GM21576 (cell line): Measurements from ENCODE around the gene CCDC92.

Experiments
- ATAC-seq: cut with Tn5 transposase; IDR thresholded peaks from one replicate; pipeline ENCODE4 v1.9.1; 2021; ENCODE audit warnings: mild to moderate bottlenecking, moderate library complexity; ENCODE audit not compliant: unreplicated experiment

CCDC92 gene

DNA sequence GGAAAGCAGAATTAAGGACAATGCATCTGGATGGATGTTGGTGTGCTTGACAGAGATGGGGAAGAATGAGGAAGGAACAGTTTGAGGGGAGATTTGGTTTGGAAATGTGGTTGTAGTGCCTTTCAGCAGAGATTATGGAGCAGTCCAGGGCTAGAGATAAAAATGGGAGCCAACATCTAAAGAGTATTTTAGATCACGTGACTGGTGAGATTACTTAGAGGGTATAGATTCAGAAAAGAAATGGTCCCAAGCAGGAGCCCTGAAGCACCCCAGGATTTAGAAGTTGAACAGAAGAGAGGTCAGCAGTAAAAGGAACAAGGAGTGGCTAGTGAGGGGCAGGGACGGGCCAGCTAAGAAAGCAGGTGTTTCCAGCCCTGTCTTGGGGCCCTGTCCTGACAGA lies 30.0 kb upstream of the CCDC92 start:
- ATAC-seq: no peak

DNA sequence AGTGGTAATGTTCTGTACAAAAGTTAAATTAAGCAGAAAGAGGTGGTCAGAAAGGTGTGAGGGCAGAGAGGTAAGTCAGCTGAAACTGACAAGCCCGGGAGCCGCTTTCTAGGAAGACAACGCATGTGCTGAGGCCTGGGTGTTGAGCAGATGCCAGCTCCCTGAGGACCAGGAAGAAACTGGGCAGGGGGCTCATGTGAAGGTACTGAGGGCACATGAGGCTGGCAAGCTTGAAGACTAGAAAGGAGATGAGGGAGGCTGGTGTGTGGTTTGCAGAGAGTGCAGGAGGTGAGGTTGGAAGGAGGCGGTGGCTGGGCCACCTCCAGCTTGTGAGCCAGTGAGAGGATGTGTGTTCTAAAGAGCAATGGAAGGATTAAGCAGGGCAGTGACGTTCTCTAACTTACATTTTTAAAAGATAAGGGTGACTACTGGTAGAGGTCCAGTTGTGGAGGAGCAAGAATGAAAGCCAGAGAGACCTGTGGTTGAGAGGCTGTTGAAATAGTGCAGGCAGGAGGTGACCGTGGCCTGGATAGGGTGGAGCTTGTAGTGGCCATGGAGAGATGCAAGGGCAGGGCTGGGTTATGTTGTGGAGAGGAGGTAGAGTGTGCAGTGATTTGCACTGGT lies 29.5 kb upstream of the CCDC92 start:
- no peak for ATAC-seq

DNA sequence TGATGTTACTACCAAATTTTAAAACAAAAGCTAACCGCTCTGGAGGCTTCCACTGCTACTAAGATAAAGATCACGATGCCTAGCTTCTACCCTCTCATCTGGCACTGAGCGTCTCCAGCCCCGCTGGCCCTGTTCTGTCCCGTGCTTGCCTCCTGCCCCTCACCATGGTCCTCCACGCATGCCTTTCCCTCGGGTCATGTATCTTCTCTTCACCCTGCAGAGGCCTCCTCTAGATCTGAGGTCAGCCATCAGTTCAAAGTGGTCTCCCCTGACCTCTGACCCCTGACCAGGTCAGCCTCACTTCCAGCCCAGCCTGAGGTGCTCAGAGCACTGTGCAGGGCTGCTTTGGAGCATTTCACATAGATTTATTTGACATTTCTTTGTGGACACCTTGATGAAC lies 28.7 kb upstream of the CCDC92 start:
- no peak for ATAC-seq

DNA sequence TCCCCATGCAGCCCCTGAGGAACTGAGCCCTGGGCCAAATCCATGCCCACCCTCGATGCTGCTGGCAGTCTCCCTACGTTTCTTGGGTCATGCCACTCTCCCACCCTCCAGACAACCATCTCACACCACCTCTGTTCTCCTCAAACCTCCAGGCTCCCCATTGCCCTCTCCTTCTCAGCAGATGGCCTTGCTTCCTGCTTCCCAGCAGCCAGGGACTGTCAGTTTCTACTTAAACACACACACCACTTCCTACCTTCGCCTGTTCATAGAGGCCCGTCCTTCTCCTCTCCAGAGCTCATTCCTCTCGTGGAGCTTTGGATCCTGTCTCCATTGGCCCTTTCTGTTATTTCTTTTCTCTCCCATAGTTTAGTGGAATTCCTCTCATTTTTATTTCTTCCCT lies 27.5 kb upstream of the CCDC92 start:
- ATAC-seq: no peak

DNA sequence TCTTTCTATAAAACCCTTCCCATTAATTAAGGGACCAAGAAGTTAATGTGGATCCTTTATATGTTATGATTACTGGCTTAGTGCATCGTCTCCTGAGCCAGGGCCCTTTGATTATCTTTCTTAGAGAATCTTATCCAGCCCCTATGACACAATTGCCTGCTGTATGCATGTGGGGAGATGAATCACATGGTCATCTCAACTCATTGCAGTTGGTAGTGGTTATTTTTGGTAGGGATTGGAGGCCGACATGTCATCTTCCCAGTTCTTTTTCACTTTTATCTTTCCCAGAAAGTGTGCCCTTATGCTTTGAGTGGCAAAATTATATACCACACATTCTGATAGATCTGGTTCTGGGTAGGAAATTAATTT lies 26.3 kb upstream of the CCDC92 start:
- ATAC-seq: no peak

DNA sequence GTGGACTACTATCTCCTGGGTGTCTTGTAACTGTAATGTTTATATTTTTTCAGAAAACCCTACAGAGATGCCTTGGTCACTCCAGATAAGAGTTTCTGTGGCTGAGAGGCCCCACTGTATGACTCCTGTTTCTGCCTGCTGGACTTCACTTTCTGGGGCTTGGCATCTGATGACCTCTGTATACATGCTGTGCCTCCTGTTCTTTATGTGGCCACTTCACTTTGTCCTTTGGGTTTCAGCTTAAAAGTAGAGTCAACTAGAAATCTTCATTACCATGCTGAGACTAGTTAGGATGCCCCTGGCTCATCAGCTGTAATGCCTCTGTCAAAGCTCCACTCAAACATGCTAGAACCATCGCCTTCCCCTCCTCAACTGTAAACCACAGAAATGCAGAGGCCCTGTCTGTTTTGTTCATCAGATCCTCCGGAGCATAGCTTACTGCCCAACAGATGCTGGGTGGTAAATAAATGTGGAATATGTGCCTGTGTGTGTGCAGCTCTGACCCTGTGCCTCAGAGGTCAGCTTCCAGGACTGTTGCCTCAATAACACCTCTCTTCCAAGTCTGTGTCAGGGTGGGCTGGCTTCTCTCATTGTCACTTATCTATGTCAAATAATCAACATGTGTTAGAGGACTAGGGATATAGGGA lies 25.8 kb upstream of the CCDC92 start:
- ATAC-seq: no peak

DNA sequence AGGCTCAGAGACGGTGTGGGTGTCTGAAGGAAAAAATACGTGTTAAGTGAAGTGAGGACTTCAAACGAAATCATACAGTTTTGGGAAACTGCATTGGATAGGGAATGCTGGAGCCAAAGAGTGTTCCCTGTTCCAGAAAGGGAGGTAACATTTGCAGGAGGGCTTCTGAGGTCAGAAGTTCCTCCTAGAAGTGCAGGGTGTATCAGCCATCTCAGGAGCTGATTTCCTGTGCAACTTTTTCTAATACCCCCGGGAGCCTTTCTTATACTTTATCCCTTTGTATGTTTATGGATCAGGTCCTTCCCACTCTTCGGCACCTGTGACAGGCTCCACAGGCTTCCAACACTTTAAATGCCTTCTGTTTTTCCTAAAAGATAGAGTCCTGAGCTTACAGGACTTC lies 25.3 kb upstream of the CCDC92 start:
- no peak for ATAC-seq

DNA sequence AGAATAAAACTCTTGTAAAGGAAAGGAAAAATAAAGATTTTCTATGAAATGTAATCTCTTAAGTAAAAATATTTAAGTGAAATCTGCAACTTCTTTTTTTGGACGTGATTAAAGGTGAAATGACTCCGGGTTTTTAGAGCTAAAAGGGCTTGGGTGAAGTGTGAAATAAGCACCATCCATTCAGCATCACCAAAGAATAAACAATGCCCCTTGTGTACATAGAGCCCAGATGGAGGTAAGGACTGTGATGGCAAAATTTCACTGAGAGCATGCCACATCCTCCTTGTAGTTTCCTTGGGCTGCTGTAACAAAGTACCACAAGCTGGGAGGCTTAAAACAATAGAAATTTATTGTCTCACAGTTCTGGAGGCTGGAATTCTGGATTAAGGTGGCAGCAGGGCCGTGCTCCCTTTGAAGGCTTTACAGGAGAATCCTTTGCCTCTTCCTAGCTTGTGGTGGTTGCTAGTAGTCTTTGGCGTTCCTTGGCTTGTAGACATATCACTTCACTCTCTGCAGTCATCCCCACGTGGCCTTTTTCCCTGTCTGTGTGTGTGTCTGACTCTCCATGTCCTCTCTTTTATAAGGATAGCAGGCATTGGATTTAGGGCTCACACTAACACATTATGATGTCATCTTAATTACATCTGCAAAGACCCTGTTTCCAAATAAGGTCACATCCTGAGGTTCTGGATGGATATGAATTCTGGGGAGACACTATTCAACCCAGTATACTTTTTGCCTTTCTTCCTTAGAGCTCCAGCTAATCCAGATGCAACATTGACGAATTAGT lies 24.6 kb upstream of the CCDC92 start:
- ATAC-seq: no peak

DNA sequence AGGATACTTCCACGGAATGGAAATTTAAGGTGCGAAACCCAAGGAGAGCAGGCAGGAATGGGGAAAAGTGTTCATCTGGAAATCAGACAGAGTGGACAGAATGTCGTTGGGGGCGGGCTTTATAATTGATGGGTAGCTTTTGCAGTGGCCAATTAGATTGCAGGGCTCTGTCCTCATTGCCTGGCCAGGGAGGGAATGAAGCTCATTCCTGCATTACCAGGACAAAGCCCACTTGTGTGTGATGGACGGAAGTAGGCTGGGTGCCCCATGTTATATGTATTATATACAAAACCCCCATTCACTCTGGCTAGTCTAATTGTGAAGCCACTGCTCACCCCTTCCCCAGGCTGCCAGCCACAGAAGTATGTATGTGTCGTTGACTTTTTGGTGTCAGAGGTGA lies 23.9 kb upstream of the CCDC92 start:
- ATAC-seq: no peak

DNA sequence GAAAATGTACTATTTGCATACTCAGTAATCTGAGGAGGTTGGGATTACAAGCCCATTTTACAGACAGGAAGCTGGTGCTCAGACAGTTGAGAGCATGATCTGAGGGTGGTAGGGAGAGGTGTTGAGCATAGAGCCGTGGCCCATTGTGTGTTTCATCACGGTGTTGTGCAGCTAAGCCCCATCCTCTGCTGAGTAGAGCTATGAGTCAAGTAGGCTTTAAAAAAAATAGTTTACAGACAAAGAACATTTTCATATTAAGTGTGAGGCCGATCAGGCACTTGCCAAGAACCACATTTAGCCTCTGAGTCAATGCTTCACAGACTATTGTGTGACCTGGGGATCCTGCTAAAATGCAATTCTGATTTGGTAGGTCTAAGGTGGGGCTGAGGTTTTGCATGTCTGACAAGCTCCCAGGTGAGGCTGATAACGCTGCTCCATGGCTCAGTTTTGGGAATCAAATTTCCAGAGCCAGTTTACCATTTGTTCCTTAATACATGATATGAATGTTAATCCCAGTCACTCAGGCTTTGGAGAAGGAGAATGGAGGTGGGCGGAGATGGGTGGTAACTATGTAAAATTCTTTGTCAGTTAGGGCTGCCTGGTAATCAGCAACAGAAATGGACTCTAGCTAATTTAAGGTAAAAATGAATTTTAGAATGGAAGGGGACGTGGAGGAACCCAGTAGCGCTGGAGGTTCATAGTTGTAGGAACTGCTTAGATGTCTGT lies 22.6 kb upstream of the CCDC92 start:
- ATAC-seq: no peak

DNA sequence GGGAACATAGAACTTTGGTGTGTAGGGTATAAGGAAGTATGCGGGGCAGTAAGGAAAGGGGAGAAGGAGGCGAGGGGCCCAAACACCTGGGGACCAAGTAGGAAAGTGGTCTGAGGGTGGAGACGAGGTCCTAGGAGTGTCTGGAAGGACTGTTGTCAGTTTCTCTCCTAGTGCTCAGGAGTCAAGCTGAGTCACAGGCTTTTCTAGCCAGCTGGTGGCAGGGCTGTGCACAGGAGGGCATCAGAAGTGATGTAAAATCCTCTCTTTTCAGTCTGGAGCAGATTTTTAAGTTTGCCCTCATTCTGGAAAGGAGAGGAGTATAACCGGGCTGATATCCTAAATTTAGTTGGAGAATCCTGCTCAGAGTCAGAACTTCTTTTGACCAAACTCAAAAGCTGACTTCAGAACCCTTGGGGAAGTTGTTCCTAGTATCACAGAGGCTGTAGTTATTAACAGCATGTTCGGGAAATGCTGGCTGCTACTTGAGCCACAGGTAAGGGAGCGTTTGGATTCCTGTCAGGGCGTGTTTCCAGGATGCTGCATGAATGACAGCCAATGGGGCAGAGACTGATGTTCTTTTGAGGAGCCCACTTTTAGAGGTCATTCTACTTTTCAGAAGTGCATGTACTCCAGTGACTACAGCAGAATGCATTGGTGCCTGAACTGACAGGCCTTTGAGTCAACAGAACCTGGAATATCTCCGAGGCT lies 19.6 kb upstream of the CCDC92 start:
- ATAC-seq: no peak

DNA sequence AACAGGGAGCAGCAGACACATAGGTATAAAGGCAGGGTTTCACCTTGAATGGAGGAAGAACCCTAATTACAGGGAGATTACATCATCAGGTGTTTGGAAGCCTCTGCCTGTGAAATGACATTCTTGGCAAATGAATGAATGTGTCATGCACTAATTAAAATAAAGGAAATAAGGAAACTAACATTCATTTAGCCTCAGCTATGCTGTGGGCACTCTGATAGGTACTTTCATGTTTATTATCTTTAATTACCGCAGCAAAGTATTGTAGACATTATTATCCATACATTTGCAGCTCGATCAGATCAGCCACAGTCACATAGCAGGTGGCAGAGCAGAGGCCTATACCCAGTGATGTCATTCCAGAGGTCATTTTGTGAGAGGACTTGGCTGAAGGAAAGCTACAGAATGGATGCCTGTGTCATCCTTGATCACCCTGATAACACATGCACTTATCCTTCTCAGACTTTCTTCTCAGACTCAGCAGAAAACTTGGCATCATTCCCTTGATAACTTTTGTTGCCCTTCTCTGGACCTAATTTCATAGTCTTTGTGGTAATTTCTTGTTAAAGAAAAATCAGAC lies 18.8 kb upstream of the CCDC92 start:
- ATAC-seq: no peak

DNA sequence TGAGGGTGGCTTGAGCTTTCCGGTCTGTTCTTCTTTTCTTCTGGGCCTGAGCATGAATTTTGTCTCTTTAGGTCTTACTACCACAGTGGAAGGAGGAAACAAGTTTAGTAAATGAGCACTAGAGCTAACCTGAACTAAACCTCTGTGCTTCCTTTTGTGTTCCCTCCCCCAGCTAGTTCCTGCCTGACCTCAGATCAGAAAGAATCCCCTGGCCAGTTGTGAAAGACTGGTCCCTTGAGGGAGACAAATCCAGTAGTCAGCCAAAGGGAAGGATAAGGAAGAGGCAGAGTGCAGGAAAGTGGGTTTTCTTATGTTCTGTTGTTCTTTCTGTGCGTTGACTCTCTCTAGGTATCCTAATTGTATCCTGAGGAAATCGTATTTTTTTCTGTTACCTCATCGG lies 17.9 kb upstream of the CCDC92 start:
- no peak for ATAC-seq

DNA sequence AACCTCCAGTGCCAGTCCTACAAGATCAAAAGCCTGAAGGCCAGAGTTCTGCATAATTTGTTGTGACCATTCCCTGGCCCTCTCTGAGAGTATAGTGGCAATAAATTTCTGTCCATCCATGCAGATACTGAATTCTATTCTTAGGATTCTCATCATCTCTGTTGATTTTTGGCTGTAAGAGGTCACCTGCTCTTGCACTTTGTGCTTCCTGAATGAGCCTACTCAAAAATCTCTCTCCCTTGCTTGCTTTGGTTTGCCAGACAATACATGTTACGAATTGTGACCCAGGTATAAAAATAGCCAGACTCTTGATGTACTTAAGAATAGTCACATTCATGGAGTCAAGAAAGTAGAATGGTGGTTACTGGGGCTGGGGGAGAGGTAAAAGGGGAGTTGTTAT lies 17.1 kb upstream of the CCDC92 start:
- ATAC-seq: no peak

DNA sequence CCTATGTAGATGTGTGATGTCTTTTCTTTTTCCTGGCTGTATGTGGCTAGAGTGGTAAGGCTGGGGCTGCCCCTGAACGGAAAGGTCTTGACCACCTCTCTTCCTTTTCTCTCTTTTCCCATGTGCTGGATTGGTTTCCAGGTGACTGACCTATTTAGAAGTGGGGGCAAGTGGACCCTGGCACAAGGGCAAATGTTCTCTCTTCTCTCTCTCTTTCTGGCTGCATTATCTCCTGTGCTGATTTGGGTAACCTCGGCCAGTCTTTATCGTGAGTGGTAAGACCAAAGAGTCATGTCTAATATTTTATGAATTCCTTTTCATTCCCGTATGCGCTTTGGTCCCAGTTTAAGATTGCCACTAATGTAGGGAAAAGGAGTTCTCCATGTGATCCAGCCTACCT lies 16.5 kb upstream of the CCDC92 start:
- ATAC-seq: no peak

DNA sequence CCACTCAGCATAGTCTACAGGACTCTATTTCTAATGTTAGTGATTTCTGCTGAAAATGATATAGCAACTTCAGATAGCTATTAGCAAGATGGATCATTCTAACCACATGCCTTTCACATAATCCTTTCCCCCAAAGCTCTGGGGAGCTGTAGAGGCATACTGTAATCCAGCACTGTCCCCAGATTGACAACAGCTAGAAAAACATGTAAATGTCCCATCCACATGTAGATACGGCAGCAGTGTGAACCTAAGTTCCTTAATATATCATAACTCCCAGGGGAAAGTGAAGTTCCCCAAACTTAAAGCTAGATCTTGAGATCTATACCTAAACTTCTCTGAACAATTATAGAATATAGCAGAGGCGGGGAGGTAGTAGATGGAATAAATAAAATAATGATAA lies 14.4 kb upstream of the CCDC92 start:
- no peak for ATAC-seq

DNA sequence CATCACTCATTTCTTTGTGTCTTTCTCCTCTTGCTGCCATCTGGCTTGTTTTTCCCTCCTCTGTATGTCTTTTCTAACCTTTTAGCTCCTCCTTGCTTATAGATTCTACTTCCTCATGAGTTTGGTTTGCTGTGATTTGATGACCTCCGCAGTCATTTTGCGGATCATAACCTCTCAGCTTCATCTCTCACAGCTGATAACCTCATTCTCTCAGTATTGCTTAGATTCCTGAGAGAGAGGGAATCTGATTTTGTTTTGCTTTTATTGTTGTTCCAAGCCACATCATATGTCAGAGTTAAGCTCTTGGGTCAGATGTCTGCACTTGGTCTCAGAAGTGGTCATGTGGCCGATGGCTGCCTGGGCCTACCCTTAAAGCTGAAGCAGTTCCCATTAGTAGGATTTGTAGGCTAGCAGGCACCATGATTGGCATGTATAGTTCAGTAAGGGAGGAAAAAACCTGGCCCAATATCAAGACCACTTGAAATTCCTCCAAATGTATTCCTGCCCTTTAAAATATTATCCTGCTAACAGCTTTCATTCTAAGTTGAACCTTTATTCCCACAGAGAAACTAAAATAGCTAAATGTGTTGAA lies 13.8 kb upstream of the CCDC92 start:
- no peak for ATAC-seq

DNA sequence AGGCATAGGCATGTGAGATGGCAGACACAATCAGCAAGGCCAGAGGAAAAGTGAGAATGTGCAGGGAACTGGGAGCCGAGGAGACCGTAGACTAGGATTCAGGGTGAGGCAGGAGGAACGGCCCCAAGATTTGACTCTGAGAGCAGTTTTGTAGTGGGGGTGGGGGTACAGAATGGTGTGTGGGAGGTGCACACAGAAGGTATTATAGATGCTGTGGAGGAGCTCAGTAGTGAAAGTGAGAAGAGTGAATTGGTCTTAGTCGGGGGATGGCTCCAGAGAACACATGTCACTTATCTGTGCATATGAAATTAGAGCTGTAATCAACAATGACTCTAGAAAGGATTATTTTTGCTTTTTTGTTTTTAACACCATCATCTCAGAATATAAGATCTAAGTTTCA lies 12.3 kb upstream of the CCDC92 start:
- no peak for ATAC-seq

DNA sequence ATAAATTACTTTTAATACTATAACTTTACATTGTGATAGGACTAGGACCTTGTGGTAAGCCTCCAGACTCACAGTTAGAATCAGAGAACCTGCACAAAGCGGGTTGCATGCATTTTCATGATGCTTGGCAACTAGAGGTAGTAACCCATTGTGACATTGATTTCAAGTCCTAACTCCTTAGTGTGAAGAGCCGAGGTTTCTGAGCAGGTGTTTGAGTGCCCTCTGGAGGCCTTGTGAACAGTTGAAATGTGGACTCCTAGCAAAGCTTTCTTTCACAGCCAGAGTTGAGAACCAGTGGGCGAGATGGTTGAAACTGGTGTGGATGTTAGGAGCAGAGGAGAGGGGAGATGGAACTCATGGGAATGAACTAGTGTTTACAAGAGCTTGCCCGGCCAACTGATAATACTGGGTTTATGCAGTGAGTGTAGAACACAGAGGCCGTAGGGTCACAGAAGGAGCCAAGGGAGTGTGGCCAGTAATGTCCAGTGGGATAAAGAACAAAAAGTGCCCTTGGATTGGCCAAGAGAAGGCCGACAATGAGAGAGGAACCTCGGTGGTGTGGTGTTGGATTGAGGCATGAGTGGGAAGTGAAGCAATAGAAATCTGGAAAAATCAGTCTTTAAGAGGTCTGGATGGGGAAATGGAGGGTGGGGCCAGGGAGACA lies 11.3 kb upstream of the CCDC92 start:
- ATAC-seq: no peak

DNA sequence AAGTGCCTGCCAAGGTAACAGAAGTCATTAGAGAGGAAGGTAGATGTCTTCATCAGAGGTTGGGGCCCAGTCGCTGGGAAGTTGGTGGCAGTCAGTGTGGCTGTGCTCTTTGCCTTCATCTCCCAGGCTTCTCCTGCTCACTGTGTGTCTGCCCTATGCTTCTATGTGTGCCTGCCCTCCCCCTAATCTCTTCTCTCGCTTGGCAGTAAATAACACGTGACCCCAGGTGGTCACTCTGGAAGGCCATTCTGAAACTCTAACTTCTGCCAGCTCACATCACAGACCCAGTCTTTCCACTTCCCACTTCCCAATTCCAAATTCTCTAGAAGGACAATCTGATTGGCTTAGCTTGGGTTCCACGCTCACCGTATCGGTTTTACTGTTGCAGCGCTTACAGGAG lies 9.6 kb upstream of the CCDC92 start:
- no peak for ATAC-seq
